SK-N-SH (cell line): ENCODE results near the gene NOPCHAP1.

Experiments used
- EP300 ChIP-seq, 2 experiments: IDR thresholded peaks; 2 replicates each; pipeline versions ENCODE4 v1.4.0 to v1.6.1; 2012; ENCODE audit warnings: borderline replicate concordance in 1 of 2, low read depth in 1 of 2, low read length in 1 of 2
- EZH2phosphoT487 ChIP-seq: fragments of 200-600 bp; sonication (generic); IDR thresholded peaks from 2 replicates; pipeline ENCODE4 v1.6.1; 2017; ENCODE audit warnings: low read depth, mixed run types, mild to moderate bottlenecking, antibody characterized with exemption, moderate library complexity, borderline replicate concordance
- JUND ChIP-seq: IDR thresholded peaks from 2 replicates; pipeline ENCODE4 v1.4.0; 2012
- MXI1 ChIP-seq: IDR thresholded peaks from 2 replicates; pipeline ENCODE4 v1.6.1; 2012; ENCODE audit warnings: mild to moderate bottlenecking, low read depth, low read length, improper control_type of control experiment
- NFIC ChIP-seq: IDR thresholded peaks from 2 replicates; pipeline ENCODE4 v1.4.0; 2012; ENCODE audit warnings: borderline replicate concordance
- POLR2AphosphoS5 ChIP-seq: IDR thresholded peaks from 2 replicates; pipeline ENCODE4 v1.6.1; 2012; ENCODE audit warnings: low read depth, low read length
- RAD21 ChIP-seq: IDR thresholded peaks from 2 replicates; pipeline ENCODE4 v1.6.1; 2012; ENCODE audit warnings: mild to moderate bottlenecking, low read length
- SIN3A ChIP-seq: IDR thresholded peaks from 2 replicates; pipeline ENCODE4 v1.6.1; 2012; ENCODE audit warnings: low read depth, mild to moderate bottlenecking, low read length, moderate library complexity, borderline replicate concordance
- TAF1 ChIP-seq: IDR thresholded peaks from 2 replicates; pipeline ENCODE4 v1.6.1; 2012; ENCODE audit warnings: low read depth, mild to moderate bottlenecking, low read length, moderate library complexity, borderline replicate concordance
- TF ChIP-seq, protein P1 (sequence below): fragments of 200-600 bp; sonication (generic); IDR thresholded peaks from 2 replicates; pipeline ENCODE4 v1.6.1; 2017; ENCODE audit warnings: antibody characterized with exemption, mild to moderate bottlenecking, moderate library complexity
- TF ChIP-seq, protein P2 (sequence below): fragments of 150-350 bp; IDR thresholded peaks from 2 replicates; pipeline ENCODE4 v1.6.1; 2016; ENCODE audit warnings: mild to moderate bottlenecking, low read depth, low read length
- TF ChIP-seq, protein P3 (sequence below): IDR thresholded peaks from 2 replicates; pipeline ENCODE4 v1.4.0; 2012; ENCODE audit warnings: low read depth, borderline replicate concordance

DNA sequence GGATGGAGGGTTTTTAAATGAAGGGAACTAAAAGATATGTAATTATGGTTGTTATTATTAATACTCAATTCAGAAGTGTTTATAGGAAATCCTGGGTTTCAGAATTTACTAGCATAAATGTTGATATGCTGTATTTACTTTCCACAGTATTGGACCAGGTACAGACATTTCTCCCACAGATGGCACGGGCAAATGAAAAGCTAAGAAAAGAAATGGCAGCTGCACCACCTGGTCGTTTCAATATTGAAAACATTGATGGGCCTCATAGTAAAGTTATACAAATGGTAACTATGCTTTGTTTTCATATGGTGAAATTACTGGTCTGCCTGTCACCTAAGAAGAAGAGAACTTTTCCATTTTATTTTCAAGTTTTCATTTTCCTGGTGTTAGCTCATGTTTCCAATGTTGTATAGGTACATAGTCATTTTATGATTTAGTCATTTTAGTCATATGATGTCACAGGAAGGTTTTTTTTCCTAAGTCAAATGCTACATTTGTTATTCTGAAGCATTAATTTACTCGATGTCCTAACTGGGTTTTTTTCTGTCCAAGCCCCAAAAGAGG lies 5.5 kb downstream of the NOPCHAP1 start:
- TF ChIP-seq, protein P1, sequence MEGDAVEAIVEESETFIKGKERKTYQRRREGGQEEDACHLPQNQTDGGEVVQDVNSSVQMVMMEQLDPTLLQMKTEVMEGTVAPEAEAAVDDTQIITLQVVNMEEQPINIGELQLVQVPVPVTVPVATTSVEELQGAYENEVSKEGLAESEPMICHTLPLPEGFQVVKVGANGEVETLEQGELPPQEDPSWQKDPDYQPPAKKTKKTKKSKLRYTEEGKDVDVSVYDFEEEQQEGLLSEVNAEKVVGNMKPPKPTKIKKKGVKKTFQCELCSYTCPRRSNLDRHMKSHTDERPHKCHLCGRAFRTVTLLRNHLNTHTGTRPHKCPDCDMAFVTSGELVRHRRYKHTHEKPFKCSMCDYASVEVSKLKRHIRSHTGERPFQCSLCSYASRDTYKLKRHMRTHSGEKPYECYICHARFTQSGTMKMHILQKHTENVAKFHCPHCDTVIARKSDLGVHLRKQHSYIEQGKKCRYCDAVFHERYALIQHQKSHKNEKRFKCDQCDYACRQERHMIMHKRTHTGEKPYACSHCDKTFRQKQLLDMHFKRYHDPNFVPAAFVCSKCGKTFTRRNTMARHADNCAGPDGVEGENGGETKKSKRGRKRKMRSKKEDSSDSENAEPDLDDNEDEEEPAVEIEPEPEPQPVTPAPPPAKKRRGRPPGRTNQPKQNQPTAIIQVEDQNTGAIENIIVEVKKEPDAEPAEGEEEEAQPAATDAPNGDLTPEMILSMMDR, result no peak
- TF ChIP-seq EP300 (IDR thresholded peaks at IDR 0.05; ENCODE audit: borderline replicate concordance in 1 of 2, low read depth in 1 of 2, low read length in 1 of 2), result no peak
- TF ChIP-seq POLR2AphosphoS5, result no peak
- TF ChIP-seq, protein P2, sequence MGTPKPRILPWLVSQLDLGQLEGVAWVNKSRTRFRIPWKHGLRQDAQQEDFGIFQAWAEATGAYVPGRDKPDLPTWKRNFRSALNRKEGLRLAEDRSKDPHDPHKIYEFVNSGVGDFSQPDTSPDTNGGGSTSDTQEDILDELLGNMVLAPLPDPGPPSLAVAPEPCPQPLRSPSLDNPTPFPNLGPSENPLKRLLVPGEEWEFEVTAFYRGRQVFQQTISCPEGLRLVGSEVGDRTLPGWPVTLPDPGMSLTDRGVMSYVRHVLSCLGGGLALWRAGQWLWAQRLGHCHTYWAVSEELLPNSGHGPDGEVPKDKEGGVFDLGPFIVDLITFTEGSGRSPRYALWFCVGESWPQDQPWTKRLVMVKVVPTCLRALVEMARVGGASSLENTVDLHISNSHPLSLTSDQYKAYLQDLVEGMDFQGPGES, result no peak
- TF ChIP-seq, protein P3, sequence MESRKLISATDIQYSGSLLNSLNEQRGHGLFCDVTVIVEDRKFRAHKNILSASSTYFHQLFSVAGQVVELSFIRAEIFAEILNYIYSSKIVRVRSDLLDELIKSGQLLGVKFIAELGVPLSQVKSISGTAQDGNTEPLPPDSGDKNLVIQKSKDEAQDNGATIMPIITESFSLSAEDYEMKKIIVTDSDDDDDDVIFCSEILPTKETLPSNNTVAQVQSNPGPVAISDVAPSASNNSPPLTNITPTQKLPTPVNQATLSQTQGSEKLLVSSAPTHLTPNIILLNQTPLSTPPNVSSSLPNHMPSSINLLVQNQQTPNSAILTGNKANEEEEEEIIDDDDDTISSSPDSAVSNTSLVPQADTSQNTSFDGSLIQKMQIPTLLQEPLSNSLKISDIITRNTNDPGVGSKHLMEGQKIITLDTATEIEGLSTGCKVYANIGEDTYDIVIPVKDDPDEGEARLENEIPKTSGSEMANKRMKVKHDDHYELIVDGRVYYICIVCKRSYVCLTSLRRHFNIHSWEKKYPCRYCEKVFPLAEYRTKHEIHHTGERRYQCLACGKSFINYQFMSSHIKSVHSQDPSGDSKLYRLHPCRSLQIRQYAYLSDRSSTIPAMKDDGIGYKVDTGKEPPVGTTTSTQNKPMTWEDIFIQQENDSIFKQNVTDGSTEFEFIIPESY, result no peak
- no peak for TF ChIP-seq JUND
- TF ChIP-seq MXI1, result no peak
- TF ChIP-seq SIN3A, result no peak
- TF ChIP-seq NFIC, result no peak
- no peak for TF ChIP-seq EZH2phosphoT487
- no peak for TF ChIP-seq TAF1
- TF ChIP-seq RAD21, result no peak
